ENCODE measurements around the gene ZNF280A.

DNA sequence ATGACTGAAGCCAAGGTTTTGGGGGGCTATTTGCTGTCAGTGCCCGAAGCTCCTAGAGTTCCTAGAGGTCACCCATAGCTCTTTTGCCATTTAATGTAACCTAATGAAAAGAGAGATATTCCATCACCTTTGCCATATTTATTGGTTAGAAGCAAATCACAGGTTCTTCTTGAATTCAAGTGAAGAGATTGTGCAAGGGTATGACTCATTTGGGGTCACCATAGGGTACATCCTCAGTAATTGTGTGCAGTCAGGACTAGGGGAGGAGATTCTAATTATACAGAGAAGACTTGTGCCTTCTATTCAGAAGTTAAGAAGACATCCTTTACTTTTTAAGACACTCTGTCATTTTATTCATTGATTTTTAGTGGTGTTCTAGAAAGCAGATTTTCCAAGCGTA is 45.9 kb upstream of the ZNF280A start:
- TF ChIP-seq, protein P1, sequence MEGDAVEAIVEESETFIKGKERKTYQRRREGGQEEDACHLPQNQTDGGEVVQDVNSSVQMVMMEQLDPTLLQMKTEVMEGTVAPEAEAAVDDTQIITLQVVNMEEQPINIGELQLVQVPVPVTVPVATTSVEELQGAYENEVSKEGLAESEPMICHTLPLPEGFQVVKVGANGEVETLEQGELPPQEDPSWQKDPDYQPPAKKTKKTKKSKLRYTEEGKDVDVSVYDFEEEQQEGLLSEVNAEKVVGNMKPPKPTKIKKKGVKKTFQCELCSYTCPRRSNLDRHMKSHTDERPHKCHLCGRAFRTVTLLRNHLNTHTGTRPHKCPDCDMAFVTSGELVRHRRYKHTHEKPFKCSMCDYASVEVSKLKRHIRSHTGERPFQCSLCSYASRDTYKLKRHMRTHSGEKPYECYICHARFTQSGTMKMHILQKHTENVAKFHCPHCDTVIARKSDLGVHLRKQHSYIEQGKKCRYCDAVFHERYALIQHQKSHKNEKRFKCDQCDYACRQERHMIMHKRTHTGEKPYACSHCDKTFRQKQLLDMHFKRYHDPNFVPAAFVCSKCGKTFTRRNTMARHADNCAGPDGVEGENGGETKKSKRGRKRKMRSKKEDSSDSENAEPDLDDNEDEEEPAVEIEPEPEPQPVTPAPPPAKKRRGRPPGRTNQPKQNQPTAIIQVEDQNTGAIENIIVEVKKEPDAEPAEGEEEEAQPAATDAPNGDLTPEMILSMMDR (IDR thresholded peaks at IDR 0.05; ENCODE audit: low read length) = no peak
- no peak for TF ChIP-seq EZH2 (optimal IDR thresholded peaks at IDR 0.05; ENCODE audit: low read depth, low read length)
- no peak for TF ChIP-seq EZH2phosphoT487 (IDR thresholded peaks at IDR 0.05; ENCODE audit: low read length)
